Osteoblast (primary cell): ENCODE results near the gene OMA1. TPM values are rescaled to one million over a fixed set of nuclear protein-coding genes. Genes with fewer than 3 reads are reported as not detected.

ENCODE experiments used
- DNase-seq: peaks from one replicate; pipeline ENCODE4 v3.0.0; 2011; ENCODE audit warnings: low spot score, mixed read lengths; ENCODE audit not compliant: insufficient read length; ENCODE audit errors: missing footprints
- H2AFZ ChIP-seq: 2 replicates; pipeline ENCODE4 v1.6.0; 2011; ENCODE audit warnings: mild to moderate bottlenecking, low read length
- H3K27ac ChIP-seq: 2 replicates; pipeline ENCODE4 v1.5.1; 2011; ENCODE audit warnings: mild to moderate bottlenecking, low read depth, low read length, moderate library complexity
- H3K27me3 ChIP-seq: 2 replicates; pipeline ENCODE4 v1.6.0; 2012; ENCODE audit warnings: mild to moderate bottlenecking, control low read depth, inconsistent platforms, low read length, moderate library complexity; ENCODE audit not compliant: insufficient read depth
- H3K36me3 ChIP-seq: 2 replicates; pipeline ENCODE4 v1.5.1; 2011; ENCODE audit warnings: mild to moderate bottlenecking, low read length, control low read depth, moderate library complexity; ENCODE audit not compliant: insufficient read depth
- H3K4me1 ChIP-seq: 2 replicates; pipeline ENCODE4 v1.5.1; 2011; ENCODE audit warnings: mild to moderate bottlenecking, low read length, control low read depth, moderate library complexity; ENCODE audit not compliant: insufficient read depth
- H3K4me2 ChIP-seq: 2 replicates; pipeline ENCODE4 v1.6.0; 2011; ENCODE audit warnings: mild to moderate bottlenecking, low read length; ENCODE audit not compliant: insufficient read depth
- H3K4me3 ChIP-seq: fragments of 200-600 bp; sonication (generic); 3 replicates; pipeline ENCODE4 v1.5.1; 2012; ENCODE audit warnings: mild to moderate bottlenecking, low read length, inconsistent platforms; ENCODE audit not compliant: insufficient read depth
- H3K79me2 ChIP-seq: 2 replicates; pipeline ENCODE4 v1.6.0; 2012; ENCODE audit warnings: mild to moderate bottlenecking, low read length, control low read depth, inconsistent platforms; ENCODE audit not compliant: insufficient read depth
- H3K9me3 ChIP-seq: 2 replicates; pipeline ENCODE4 v1.5.1; 2011; ENCODE audit warnings: low read depth, low read length, control low read depth
- H4K20me1 ChIP-seq: 2 replicates; pipeline ENCODE4 v1.6.0; 2012; ENCODE audit warnings: mild to moderate bottlenecking, low read length, control low read depth; ENCODE audit not compliant: insufficient read depth
- CTCF ChIP-seq: IDR thresholded peaks from 2 replicates; pipeline ENCODE4 v1.5.1; 2011; ENCODE audit warnings: mild to moderate bottlenecking, low read depth, low read length, moderate library complexity; ENCODE audit errors: extremely low read depth
- total RNA-seq: library from RNA; depleted of rRNA; stranded (reverse); fragments of >200 nt; gene quantifications from 2 replicates; pipeline ENCODE4 v1.2.3, GENCODE V29; 2012

Gene OMA1
- total RNA-seq, 1 donor: 22.8 TPM

- H4K20me1 ChIP-seq: no peaks in the 10 kb centered on the region
- H3K4me1 ChIP-seq: no peaks in the 10 kb centered on the region
- H3K36me3 ChIP-seq: no peaks in the 10 kb centered on the region
- H2AFZ ChIP-seq: no peak overlapping the region
- H3K27me3 ChIP-seq: no peaks in the 10 kb centered on the region
- H3K4me2 ChIP-seq: no peak overlapping the region
- no peaks in the 10 kb centered on the region for H3K9me3 ChIP-seq
- H3K79me2 ChIP-seq: no peaks in the 10 kb centered on the region
- H3K27ac ChIP-seq: no peak overlapping the region
- no peak for TF ChIP-seq CTCF
- H3K4me3 ChIP-seq: no peak overlapping the region
- DNase-seq: no peak
Observed at GRCh38 chr1:58442114-58442513, 104.4 kb downstream of the OMA1 start.

- Histone ChIP-seq H3K4me1 (no peaks in the 10 kb centered on the region), H3K9me3 (no peaks in the 10 kb centered on the region), H3K4me2 (no peak overlapping the region), H3K27me3 (no peaks in the 10 kb centered on the region), H4K20me1 (no peaks in the 10 kb centered on the region), H3K4me3 (no peak overlapping the region), H2AFZ (no peak overlapping the region), H3K36me3 (no peaks in the 10 kb centered on the region), H3K79me2 (no peaks in the 10 kb centered on the region), H3K27ac (no peak overlapping the region)
- TF ChIP-seq CTCF: no peak
- no peak for DNase-seq
Observed at GRCh38 chr1:58441699-58442098, 104.8 kb downstream of the OMA1 start.

- Histone ChIP-seq H3K9me3 (no peaks in the 10 kb centered on the region), H2AFZ (no peak overlapping the region), H3K4me3 (no peak overlapping the region), H4K20me1 (no peaks in the 10 kb centered on the region), H3K36me3 (no peaks in the 10 kb centered on the region), H3K27me3 (no peaks in the 10 kb centered on the region), H3K79me2 (no peaks in the 10 kb centered on the region), H3K4me1 (no peaks in the 10 kb centered on the region), H3K27ac (no peak overlapping the region), H3K4me2 (no peak overlapping the region)
- no peak for DNase-seq
- no peak for TF ChIP-seq CTCF
Observed at GRCh38 chr1:58440696-58441095, 105.8 kb downstream of the OMA1 start.

GRCh38 chr1:58439946-58440345 lies 106.6 kb downstream of the OMA1 start:
- Histone ChIP-seq H3K79me2 (no peaks in the 10 kb centered on the region), H3K27me3 (no peaks in the 10 kb centered on the region), H2AFZ (no peak overlapping the region), H3K36me3 (no peaks in the 10 kb centered on the region), H3K9me3 (no peaks in the 10 kb centered on the region), H3K4me1 (no peaks in the 10 kb centered on the region), H3K4me2 (no peak overlapping the region), H4K20me1 (no peaks in the 10 kb centered on the region), H3K4me3 (no peak overlapping the region), H3K27ac (no peak overlapping the region)
- no peak for TF ChIP-seq CTCF
- DNase-seq: no peak
